GM12878 (cell line): Measurements from ENCODE around the gene SOWAHC. TPM values are rescaled to one million over a fixed set of nuclear protein-coding genes. Genes with fewer than 3 reads are reported as not detected.

Source experiments
- BACH1 ChIP-seq: fragments of 450-650 bp; IDR thresholded peaks from 2 replicates; pipeline ENCODE4 v1.6.1; 2017; ENCODE audit warnings: mild to moderate bottlenecking, borderline replicate concordance
- CEBPB ChIP-seq, 2 experiments: fragments of 150-350 bp in 1 of 2; IDR thresholded peaks; 2 replicates each; pipeline ENCODE4 v1.6.1; 2012 to 2014; ENCODE audit warnings: low read depth in 2 of 2, low read length in 2 of 2, borderline replicate concordance in 1 of 2, inconsistent platforms in 1 of 2
- EP300 ChIP-seq, 2 experiments: fragments of 150-350 bp in 1 of 2; IDR thresholded peaks; 2 replicates each; pipeline ENCODE4 v1.6.1; 2011 to 2012; ENCODE audit warnings: low read depth in 2 of 2, low read length in 2 of 2, borderline replicate concordance in 1 of 2, improper control_type of control experiment in 1 of 2, inconsistent platforms in 1 of 2; ENCODE audit not compliant: control insufficient read depth in 1 of 2
- HDGF ChIP-seq: fragments of 450-650 bp; IDR thresholded peaks from 2 replicates; pipeline ENCODE4 v1.6.1; 2016; ENCODE audit warnings: antibody characterized with exemption
- MEF2A ChIP-seq: IDR thresholded peaks from 2 replicates; pipeline ENCODE4 v1.6.1; 2011; ENCODE audit warnings: low read depth, mild to moderate bottlenecking, low read length, moderate library complexity; ENCODE audit not compliant: insufficient read depth
- NFIC ChIP-seq: IDR thresholded peaks from 2 replicates; pipeline ENCODE4 v1.6.1; 2012; ENCODE audit warnings: low read depth, mild to moderate bottlenecking, inconsistent platforms, low read length, moderate library complexity
- PAX5 ChIP-seq: IDR thresholded peaks from 2 replicates; pipeline ENCODE4 v1.6.1; 2011; ENCODE audit warnings: low read depth, low read length, borderline replicate concordance
- PAX8 ChIP-seq: fragments of 450-650 bp; IDR thresholded peaks from 2 replicates; pipeline ENCODE4 v1.6.1; 2017; ENCODE audit warnings: mild to moderate bottlenecking, moderate library complexity
- RAD51 ChIP-seq: fragments of 450-650 bp; IDR thresholded peaks from 2 replicates; pipeline ENCODE4 v1.6.1; 2016; ENCODE audit warnings: moderate library complexity, mild to moderate bottlenecking, inconsistent platforms
- SIN3A ChIP-seq: IDR thresholded peaks from 2 replicates; pipeline ENCODE4 v1.6.1; 2012; ENCODE audit warnings: low read depth, low read length, improper control_type of control experiment
- TCF7 ChIP-seq: IDR thresholded peaks from 2 replicates; pipeline ENCODE4 v1.6.1; 2014; ENCODE audit warnings: antibody characterized with exemption, borderline replicate concordance
- ZNF217 ChIP-seq: fragments of 450-650 bp; IDR thresholded peaks from 2 replicates; pipeline ENCODE4 v1.6.1; 2017; ENCODE audit warnings: antibody characterized with exemption, mild to moderate bottlenecking
- ZNF384 ChIP-seq: IDR thresholded peaks from 2 replicates; pipeline ENCODE4 v1.6.1; 2012; ENCODE audit warnings: low read depth, mild to moderate bottlenecking, low read length, improper control_type of control experiment, borderline replicate concordance
- polyA plus RNA-seq, 11 experiments: library from polyadenylated mRNA; depleted of rRNA in 4 of 11; unstranded in 6 of 11; stranded (reverse) in 5 of 11; fragments of >200 nt; fragmentation: Nextera tagmentation in 4 of 11; fragmentation: Illumina TruSeq in 1 of 11; extraction: Ambion mirVana in 4 of 11; extraction: Trizol in 1 of 11; gene quantifications; 1 replicate in 1 of 11; 2 replicates in 10 of 11; pipeline versions ENCODE4 v1.2.1 to v1.2.3, GENCODE V29; 2011 to 2016; ENCODE audit warnings: inconsistent platforms in 2 of 11, missing spikeins in 2 of 11, low read depth in 1 of 11
- total RNA-seq, 4 experiments: library from RNA; depleted of rRNA in 3 of 4; stranded (reverse); fragments of >200 nt in 3 of 4; fragmentation: Illumina TruSeq in 1 of 4; extraction: Trizol in 1 of 4; gene quantifications; 2 replicates each; pipeline versions ENCODE4 v1.2.1 to v1.2.3, GENCODE V29; 2013 to 2021
- TF ChIP-seq, protein P1 (sequence below): IDR thresholded peaks from 2 replicates; pipeline ENCODE4 v1.6.1; 2011; ENCODE audit warnings: low read depth, mild to moderate bottlenecking, low read length, moderate library complexity, borderline replicate concordance; ENCODE audit errors: extremely low read depth
- TF ChIP-seq, protein P2 (sequence below): fragments of 450-650 bp; IDR thresholded peaks from 2 replicates; pipeline ENCODE4 v1.6.1; 2017; ENCODE audit warnings: low read depth, mild to moderate bottlenecking, moderate library complexity
- TF ChIP-seq, protein P3 (sequence below): IDR thresholded peaks from 2 replicates; pipeline ENCODE4 v1.6.1; 2011; ENCODE audit warnings: low read depth, low read length, improper control_type of control experiment, borderline replicate concordance
- TF ChIP-seq, protein P4 (sequence below): fragments of 450-650 bp; formaldehyde crosslinking; IDR thresholded peaks from 2 replicates; pipeline ENCODE4 v1.5.0; 2022; ENCODE audit warnings: mild to moderate bottlenecking, missing genetic modification characterization
- TF ChIP-seq, protein P5 (sequence below): fragments of 450-650 bp; IDR thresholded peaks from 2 replicates; pipeline ENCODE4 v1.6.1; 2018; ENCODE audit warnings: mild to moderate bottlenecking, low read depth, moderate library complexity; ENCODE audit not compliant: partially characterized antibody

Gene SOWAHC
- total and polyA plus RNA-seq, 10 of the 15 experiments (the other 5 are each of a cell fraction or from before 2014, with no cell fraction given) = 0.48 to 2.6 (median 1.8) TPM

DNA sequence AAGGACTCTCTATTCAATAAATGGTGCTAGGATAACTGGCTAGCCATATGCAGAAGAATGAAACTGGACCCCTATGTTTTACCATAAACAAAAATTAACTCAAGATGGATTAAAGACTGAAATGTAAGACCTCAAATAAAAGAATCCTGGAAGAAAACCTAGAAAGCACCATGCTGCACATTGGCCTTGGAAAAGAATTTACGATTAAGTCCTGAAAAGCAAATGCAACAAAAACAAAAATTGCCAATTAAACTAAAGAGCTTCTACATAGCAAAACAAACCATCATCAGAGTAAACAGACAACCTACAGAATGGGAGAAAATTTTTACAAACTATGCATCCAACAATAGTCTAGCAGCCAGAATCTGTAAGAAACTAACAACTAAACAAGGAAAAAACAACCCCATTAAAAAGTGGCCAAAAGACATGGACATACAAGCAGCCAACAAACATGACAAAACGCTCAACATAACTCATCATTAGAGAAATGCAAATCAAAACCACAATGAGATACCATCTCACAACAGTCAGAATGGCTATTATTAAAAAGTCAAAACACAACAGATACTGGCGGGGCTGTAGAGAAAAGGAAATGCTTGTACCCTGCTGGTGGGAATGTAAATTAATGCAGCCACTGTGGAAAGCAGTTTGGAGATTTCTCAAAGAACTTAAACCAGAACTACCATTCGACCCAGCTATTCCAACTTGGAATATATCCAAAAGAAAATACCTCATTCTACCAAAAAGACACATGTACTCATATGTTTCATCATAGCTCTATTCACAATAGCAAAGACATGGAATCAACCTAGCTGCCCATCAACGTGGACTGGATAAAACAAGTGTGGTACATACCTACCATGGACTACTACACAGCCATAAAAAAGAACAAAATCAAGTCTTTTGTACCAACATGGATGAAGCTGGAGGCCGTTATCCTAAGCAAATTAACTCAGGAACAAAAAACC, 31.0 kb upstream of the SOWAHC start (continued):
- TF ChIP-seq, protein P1, sequence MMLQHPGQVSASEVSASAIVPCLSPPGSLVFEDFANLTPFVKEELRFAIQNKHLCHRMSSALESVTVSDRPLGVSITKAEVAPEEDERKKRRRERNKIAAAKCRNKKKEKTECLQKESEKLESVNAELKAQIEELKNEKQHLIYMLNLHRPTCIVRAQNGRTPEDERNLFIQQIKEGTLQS = no peak
- 0 out of 2 replicates have a peak, but pooled peaks have one; percentile 27 for TF ChIP-seq PAX5
- no peak for TF ChIP-seq HDGF
- no peak for TF ChIP-seq TCF7
- 0 out of 2 replicates have a peak, but pooled peaks have one; percentile 20 for TF ChIP-seq RAD51
- TF ChIP-seq ZNF384 = no peak
- TF ChIP-seq SIN3A = no peak
- TF ChIP-seq MEF2A = 0 out of 2 replicates have a peak, but pooled peaks have one; percentile 7
- 0 out of 2 replicates have a peak, but pooled peaks have one; percentile 26 for TF ChIP-seq ZNF217
- TF ChIP-seq BACH1 = peak; percentile 41; the same call in 1 of the 2 replicates
- TF ChIP-seq, protein P2, sequence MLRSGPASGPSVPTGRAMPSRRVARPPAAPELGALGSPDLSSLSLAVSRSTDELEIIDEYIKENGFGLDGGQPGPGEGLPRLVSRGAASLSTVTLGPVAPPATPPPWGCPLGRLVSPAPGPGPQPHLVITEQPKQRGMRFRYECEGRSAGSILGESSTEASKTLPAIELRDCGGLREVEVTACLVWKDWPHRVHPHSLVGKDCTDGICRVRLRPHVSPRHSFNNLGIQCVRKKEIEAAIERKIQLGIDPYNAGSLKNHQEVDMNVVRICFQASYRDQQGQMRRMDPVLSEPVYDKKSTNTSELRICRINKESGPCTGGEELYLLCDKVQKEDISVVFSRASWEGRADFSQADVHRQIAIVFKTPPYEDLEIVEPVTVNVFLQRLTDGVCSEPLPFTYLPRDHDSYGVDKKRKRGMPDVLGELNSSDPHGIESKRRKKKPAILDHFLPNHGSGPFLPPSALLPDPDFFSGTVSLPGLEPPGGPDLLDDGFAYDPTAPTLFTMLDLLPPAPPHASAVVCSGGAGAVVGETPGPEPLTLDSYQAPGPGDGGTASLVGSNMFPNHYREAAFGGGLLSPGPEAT = peak; percentile 38; the same call in 1 of the 2 replicates
- no peak for TF ChIP-seq PAX8
- TF ChIP-seq CEBPB (IDR thresholded peaks at IDR 0.05; ENCODE audit: borderline replicate concordance in 1 of 2, low read depth in 2 of 2, low read length in 2 of 2) = no peak
- TF ChIP-seq NFIC = peak; percentile 77; the same call in 1 of the 2 replicates
- TF ChIP-seq EP300 (IDR thresholded peaks at IDR 0.05; ENCODE audit: borderline replicate concordance in 1 of 2, control insufficient read depth in 1 of 2, low read depth in 2 of 2, low read length in 2 of 2) = peak in 1 of 2 experiments; percentile 46; a peak in 1 of 4 replicates
- TF ChIP-seq, protein P3, sequence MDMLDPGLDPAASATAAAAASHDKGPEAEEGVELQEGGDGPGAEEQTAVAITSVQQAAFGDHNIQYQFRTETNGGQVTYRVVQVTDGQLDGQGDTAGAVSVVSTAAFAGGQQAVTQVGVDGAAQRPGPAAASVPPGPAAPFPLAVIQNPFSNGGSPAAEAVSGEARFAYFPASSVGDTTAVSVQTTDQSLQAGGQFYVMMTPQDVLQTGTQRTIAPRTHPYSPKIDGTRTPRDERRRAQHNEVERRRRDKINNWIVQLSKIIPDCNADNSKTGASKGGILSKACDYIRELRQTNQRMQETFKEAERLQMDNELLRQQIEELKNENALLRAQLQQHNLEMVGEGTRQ = no peak
- TF ChIP-seq, protein P4, sequence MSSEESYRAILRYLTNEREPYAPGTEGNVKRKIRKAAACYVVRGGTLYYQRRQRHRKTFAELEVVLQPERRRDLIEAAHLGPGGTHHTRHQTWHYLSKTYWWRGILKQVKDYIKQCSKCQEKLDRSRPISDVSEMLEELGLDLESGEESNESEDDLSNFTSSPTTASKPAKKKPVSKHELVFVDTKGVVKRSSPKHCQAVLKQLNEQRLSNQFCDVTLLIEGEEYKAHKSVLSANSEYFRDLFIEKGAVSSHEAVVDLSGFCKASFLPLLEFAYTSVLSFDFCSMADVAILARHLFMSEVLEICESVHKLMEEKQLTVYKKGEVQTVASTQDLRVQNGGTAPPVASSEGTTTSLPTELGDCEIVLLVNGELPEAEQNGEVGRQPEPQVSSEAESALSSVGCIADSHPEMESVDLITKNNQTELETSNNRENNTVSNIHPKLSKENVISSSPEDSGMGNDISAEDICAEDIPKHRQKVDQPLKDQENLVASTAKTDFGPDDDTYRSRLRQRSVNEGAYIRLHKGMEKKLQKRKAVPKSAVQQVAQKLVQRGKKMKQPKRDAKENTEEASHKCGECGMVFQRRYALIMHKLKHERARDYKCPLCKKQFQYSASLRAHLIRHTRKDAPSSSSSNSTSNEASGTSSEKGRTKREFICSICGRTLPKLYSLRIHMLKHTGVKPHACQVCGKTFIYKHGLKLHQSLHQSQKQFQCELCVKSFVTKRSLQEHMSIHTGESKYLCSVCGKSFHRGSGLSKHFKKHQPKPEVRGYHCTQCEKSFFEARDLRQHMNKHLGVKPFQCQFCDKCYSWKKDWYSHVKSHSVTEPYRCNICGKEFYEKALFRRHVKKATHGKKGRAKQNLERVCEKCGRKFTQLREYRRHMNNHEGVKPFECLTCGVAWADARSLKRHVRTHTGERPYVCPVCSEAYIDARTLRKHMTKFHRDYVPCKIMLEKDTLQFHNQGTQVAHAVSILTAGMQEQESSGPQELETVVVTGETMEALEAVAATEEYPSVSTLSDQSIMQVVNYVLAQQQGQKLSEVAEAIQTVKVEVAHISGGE (CRISPR knock-in tag) = no peak
- TF ChIP-seq, protein P5, sequence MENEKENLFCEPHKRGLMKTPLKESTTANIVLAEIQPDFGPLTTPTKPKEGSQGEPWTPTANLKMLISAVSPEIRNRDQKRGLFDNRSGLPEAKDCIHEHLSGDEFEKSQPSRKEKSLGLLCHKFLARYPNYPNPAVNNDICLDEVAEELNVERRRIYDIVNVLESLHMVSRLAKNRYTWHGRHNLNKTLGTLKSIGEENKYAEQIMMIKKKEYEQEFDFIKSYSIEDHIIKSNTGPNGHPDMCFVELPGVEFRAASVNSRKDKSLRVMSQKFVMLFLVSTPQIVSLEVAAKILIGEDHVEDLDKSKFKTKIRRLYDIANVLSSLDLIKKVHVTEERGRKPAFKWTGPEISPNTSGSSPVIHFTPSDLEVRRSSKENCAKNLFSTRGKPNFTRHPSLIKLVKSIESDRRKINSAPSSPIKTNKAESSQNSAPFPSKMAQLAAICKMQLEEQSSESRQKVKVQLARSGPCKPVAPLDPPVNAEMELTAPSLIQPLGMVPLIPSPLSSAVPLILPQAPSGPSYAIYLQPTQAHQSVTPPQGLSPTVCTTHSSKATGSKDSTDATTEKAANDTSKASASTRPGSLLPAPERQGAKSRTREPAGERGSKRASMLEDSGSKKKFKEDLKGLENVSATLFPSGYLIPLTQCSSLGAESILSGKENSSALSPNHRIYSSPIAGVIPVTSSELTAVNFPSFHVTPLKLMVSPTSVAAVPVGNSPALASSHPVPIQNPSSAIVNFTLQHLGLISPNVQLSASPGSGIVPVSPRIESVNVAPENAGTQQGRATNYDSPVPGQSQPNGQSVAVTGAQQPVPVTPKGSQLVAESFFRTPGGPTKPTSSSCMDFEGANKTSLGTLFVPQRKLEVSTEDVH = peak; percentile 32
